IPS-15b (cell line): Measurements from ENCODE around the gene CTBP2.

Experiments used
- H3K27me3 ChIP-seq: one replicate; pipeline ENCODE4 v1.6.1; 2013; ENCODE audit warnings: low read length; ENCODE audit not compliant: control insufficient read depth, insufficient read depth
- H3K36me3 ChIP-seq: one replicate; pipeline ENCODE4 v1.6.1; 2013; ENCODE audit warnings: low read length; ENCODE audit not compliant: control insufficient read depth, insufficient read depth
- H3K4me1 ChIP-seq: one replicate; pipeline ENCODE4 v1.6.1; 2013; ENCODE audit warnings: mild to moderate bottlenecking, low read length; ENCODE audit not compliant: control insufficient read depth, insufficient read depth
- H3K4me3 ChIP-seq: one replicate; pipeline ENCODE4 v1.5.1; 2013; ENCODE audit warnings: low read depth, low read length
- H3K9ac ChIP-seq: one replicate; pipeline ENCODE4 v1.6.1; 2013; ENCODE audit warnings: low read depth, mild to moderate bottlenecking, low read length
- H3K9me3 ChIP-seq: one replicate; pipeline ENCODE4 v1.6.1; 2013; ENCODE audit warnings: mild to moderate bottlenecking, low read length; ENCODE audit not compliant: control insufficient read depth, insufficient read depth

The CTBP2 gene

DNA sequence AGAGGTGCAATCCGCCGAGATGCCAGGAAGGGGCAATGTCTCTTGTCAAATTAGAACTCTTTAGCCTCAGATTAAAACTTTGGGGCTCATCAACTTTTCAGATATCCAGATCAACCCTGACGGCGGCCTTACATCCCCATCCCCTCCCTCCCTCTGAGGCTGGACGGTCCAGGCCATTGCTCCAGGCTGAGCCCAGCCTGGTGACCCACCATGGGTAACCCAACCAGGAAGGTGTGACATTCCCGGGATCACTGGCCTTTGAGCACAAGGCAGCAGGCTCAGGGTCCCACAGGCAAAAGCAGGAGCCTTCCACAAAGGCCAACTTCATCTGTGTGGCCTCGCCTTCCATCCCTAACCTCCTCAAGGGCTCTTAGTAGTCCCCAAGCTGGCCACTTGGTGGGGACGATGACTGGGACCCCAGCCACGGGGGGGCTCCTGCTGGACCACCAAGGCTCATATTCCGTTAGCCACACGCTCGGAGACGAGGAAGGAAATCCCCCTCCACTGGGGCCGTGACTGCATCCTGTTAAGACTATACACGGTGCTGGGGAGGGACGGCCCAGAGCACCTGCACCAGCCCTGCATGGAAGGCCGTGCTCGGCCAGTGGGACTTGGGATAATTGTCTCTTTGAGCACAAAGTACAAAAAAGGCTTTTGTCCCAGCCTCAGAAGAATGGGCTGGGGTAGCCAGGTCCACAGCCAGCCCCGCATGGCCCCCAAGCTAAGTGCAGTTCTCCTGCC is 155.6 kb downstream of the CTBP2 start:
- no peak overlapping the region for H3K4me3 ChIP-seq
- H3K9me3 ChIP-seq: no peaks in the 10 kb centered on the region
- H3K27me3 ChIP-seq: no peaks in the 10 kb centered on the region
- no peaks in the 10 kb centered on the region for H3K4me1 ChIP-seq
- no peak overlapping the region for H3K9ac ChIP-seq
- H3K36me3 ChIP-seq: peaks cover 70% of the 10 kb centered on the region

DNA sequence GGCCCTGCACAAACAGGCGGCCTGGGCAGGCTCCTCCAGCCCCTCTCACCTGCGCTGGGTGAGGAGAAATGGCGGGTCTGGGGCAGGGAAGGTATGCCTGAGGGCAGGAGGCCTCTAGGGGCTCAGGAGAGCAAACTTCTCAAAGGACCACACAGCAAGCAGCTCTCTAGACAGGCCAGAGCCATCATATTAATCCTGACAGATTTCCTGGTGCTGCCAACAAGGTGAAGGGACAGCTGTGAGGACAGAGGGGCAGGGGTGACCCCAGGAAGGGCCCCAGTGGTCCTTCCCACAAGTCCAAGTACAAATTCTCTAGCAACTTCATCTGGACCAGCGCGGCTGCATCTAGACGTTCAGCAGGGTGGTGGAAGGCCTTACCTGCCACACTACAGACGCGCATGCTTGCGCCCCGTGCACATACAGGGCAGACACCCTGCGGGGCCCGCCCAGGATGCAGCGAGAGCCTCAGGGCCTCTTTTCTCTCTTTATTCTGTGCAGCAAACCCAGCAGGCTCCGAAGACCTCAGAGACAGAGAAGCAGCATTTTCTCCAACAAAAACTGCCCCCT is 156.4 kb downstream of the CTBP2 start:
- no peak overlapping the region for H3K9ac ChIP-seq
- H3K36me3 ChIP-seq: peaks cover 77% of the 10 kb centered on the region
- no peaks in the 10 kb centered on the region for H3K9me3 ChIP-seq

DNA sequence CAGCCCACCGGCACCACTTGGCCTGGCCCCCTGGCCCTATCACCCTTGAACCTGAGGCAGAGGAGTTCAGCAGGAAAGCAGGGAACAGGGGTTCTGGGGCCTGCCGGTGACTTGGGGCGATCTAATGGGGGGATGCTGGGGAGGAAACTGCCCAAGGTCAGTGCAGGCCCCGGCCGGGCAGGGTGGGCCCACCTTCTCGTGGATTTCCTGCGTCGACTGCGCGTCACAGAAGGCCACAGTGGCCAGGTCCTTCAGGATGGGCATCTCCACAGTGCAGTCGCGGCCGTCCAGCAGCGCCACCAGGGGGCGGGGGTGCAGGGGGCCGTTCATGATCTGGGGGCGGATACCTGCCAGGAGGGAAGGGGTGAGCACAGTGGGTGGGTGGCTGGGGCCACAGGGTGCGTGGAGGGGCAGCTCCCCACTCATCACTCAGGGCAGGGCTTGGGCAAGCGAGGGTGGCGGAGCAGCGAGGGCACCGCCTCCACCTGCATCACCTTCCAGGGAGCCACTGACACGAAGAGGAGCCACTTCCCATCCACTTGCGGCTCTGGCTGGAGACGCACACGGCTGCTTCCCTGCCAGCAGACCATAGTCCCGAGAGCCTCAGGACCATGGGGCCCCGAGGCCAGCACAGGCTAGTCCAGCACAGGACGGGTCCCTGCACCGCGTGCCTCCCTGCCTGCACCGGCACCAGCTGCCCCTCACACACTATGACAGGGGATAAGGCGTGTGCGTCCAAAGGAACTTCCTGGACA is 157.0 kb downstream of the CTBP2 start:
- Histone ChIP-seq H3K36me3 (peaks cover 82% of the 10 kb centered on the region), H3K4me1 (no peaks in the 10 kb centered on the region), H3K9me3 (no peaks in the 10 kb centered on the region), H3K27me3 (no peaks in the 10 kb centered on the region), H3K4me3 (no peak overlapping the region), H3K9ac (no peak overlapping the region)

More for the DNA sequence above, 156.4 kb downstream of the CTBP2 start:
- no peaks in the 10 kb centered on the region for H3K4me1 ChIP-seq
- no peak overlapping the region for H3K4me3 ChIP-seq
- no peaks in the 10 kb centered on the region for H3K27me3 ChIP-seq

GRCh38 chr10:125002423-125003145 is 157.8 kb downstream of the CTBP2 start:
- H3K4me3 ChIP-seq: no peak overlapping the region
- H3K9me3 ChIP-seq: no peaks in the 10 kb centered on the region
- no peak overlapping the region for H3K9ac ChIP-seq
- H3K27me3 ChIP-seq: no peaks in the 10 kb centered on the region
- no peaks in the 10 kb centered on the region for H3K4me1 ChIP-seq
- H3K36me3 ChIP-seq: peaks cover 87% of the 10 kb centered on the region

DNA sequence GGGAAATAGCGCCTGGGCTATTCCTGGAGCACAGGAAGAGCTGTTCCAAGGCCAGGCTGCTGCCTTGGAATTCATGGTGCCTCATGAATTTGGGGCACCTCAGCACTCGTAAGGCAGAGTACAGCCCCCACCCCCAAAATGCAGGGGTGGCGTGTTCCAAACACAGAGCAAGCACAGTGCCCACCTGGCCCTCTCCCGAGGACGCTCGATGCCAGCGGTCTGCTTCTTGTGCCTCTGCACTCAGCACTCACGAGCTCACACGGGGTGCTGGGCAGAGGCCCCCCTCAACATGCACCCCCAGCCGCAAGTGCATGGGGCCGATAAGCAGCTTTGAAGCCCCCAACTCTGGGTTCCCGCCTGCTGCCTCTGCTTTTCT is 158.3 kb downstream of the CTBP2 start:
- Histone ChIP-seq H3K9ac (no peak overlapping the region), H3K4me3 (no peak overlapping the region), H3K36me3 (peaks cover 91% of the 10 kb centered on the region), H3K27me3 (no peaks in the 10 kb centered on the region), H3K9me3 (no peaks in the 10 kb centered on the region), H3K4me1 (no peaks in the 10 kb centered on the region)

DNA sequence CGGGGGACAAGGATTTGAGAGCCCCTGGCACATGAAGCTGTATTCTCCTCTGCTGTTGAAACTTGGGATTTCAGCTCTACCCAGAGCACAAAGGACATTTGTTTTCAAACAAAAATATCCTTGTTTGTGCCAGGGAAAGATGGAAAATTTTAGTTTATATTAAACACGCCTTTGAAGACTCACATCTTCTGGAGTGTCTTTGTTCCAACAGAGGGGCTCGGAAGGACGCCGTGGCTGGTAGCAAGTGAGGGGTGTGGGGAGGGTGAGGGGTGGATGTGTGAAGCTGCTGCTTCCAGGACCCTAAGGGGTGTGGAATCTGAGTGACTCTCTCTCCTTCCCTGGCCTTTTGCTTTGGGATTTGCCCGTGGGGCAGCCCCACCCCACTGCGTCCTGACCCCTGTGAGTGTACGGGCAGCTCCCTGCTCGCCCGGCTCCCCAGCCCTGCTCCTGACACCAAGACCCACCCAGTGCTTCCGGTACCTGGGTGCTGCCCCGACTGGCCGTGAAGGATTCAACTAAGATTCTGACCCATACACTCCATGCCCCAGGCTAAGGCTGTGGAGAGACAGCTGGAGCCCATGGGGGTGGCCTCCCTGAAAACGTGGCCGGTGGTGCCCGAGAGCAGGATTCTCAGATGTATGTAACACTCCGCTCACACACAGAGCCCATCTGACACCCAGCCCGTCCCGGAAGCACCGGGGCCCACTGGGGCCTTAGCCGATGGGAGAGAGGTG is 158.9 kb downstream of the CTBP2 start:
- Histone ChIP-seq H3K9ac (peak overlapping the region; percentile 12), H3K36me3 (peaks cover 91% of the 10 kb centered on the region), H3K4me1 (no peaks in the 10 kb centered on the region), H3K4me3 (no peak overlapping the region), H3K27me3 (no peaks in the 10 kb centered on the region), H3K9me3 (no peaks in the 10 kb centered on the region)

DNA sequence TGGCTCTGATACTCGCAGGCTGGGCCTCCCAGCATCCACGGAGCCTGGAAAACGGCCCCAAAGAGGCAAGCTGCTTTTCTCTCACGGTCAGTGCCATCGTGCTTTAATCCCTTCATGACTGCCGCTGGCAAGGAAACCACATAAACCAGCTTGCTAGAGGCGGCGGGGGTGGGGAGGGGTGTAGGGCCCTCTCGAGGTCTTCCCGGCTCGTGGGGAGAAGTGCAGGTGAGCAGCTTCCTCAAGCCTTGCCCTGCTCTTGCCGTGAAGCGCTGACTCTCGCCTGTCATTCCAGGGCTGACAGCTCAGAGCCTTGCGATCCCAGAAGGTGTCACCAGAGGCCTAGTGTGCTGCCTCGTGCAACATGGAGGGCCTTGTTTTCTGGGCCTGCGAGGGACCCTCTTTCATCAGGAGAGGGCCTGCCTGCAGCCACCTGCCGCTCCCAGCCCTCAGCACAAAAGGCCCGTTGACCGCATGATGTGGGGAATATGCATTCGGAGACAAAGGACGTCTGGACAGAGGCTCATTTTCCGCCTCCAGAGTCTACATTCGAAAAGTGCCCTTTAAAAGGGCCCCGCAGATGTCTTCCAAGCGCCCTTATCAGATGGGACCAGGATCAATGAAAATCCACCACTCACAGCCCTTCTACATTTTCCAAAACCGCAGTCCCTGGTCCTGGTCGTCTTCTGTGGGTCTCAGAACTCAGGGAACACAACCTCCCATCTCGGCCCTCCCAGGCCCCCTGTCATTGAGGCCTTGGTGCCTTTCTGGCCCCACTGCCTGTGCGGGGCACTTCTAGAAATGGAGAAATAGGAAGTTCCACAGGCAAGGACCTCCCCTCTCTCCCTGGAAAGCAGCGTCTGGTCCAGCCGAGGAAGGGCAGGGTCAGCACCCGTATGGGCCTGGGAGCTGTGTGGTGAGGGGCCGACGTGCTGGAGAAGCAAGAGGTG is 159.7 kb downstream of the CTBP2 start:
- H3K9ac ChIP-seq: no peak overlapping the region
- H3K27me3 ChIP-seq: no peaks in the 10 kb centered on the region
- H3K4me3 ChIP-seq: no peak overlapping the region

DNA sequence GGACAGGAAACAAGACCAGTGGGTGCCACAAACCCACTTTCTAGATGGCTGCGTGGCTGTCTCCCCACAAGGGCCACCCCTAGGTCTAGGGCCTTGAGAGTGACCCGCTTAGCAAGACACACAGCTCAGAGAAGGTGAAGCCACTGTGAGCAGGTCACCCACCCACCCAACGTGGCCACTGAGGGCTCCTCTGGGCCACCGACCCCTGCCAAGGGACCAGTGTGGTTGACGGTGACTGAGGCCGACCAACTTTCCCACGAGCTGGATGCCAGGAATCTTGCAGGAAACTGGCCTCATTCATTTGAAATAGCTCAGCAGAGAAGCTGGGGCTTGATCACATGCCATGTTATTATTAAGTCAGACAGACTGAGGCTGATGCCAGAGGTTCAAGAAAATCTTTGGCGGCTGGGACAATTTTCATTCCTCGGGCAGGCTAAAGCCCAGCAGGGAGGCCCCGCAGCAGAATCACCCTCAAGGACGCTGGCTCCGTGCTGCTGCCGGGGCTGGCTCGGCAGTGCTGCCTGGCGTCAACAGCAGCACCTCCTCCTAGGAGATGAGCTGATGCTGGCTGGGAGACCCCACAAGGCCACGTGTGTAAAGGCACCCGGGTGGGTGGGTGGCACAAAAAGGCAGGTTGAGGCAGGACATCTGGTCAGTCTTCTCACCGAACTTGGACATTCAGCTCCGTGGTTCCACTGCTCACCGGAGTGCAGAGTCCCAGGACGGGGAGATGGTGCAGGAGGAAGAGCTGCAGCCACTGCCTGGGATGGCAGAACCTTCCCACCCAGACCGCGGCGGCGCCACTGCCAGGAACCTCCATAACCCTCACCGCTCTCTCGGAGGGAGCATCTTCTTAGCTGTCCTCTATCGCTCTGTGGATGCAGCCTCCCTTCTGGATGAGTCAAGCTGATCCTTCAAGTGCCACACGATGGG is 160.7 kb downstream of the CTBP2 start:
- no peak overlapping the region for H3K9ac ChIP-seq
- no peak overlapping the region for H3K4me3 ChIP-seq
- no peaks in the 10 kb centered on the region for H3K9me3 ChIP-seq
- no peaks in the 10 kb centered on the region for H3K27me3 ChIP-seq
- peaks cover 96% of the 10 kb centered on the region for H3K36me3 ChIP-seq
- no peaks in the 10 kb centered on the region for H3K4me1 ChIP-seq

More for the DNA sequence above, 159.7 kb downstream of the CTBP2 start:
- no peaks in the 10 kb centered on the region for H3K9me3 ChIP-seq
- H3K4me1 ChIP-seq: no peaks in the 10 kb centered on the region
- peaks cover 94% of the 10 kb centered on the region for H3K36me3 ChIP-seq

GRCh38 chr10:124998624-124999291 is 161.6 kb downstream of the CTBP2 start:
- H3K36me3 ChIP-seq: peaks cover 99% of the 10 kb centered on the region
- no peaks in the 10 kb centered on the region for H3K9me3 ChIP-seq
- no peaks in the 10 kb centered on the region for H3K27me3 ChIP-seq
- H3K9ac ChIP-seq: no peak overlapping the region
- no peak overlapping the region for H3K4me3 ChIP-seq
- no peaks in the 10 kb centered on the region for H3K4me1 ChIP-seq
